ENCODE results near the gene UCP3. TPM values are rescaled to one million over a fixed set of nuclear protein-coding genes. Genes with fewer than 3 reads are reported as not detected.
A peak's percentile ranks its signal among the peaks of the same experiment; 100 is the strongest.

The UCP3 gene
- total and polyA plus RNA-seq, 12 donors: 0.61 to 12.6 (median 1.6) TPM

DNA sequence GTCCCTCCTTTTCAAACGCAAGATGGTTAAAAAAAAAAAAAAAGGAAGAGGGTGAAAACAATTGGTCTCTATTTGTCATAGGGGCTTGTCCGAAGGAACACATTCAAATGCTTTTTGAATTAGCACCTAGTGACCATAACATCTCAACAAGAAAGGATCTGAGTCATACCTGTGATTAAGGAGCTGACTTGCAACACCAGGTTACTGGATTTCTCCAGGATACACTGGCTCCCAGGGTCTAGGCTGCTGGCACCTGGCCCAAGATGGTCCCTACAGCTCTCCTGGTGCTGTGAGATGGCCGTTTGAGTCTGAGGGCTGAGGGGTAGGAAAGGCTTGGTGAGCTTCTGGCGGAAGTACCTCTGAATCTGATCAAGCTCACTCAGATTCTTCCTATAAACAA, 28.4 kb upstream of the UCP3 start:
- no peak overlapping the region for H3K4me3 ChIP-seq
- no peak for ATAC-seq
- H3K27ac ChIP-seq: no peak overlapping the region
- intact Hi-C loops (cut with DNase I): loop anchor here in 1 of 10 donors (10.0 kb wide), 1 partner anchor 73 kb away; no protein-coding TSS in a partner anchor
- TF ChIP-seq, protein P1, sequence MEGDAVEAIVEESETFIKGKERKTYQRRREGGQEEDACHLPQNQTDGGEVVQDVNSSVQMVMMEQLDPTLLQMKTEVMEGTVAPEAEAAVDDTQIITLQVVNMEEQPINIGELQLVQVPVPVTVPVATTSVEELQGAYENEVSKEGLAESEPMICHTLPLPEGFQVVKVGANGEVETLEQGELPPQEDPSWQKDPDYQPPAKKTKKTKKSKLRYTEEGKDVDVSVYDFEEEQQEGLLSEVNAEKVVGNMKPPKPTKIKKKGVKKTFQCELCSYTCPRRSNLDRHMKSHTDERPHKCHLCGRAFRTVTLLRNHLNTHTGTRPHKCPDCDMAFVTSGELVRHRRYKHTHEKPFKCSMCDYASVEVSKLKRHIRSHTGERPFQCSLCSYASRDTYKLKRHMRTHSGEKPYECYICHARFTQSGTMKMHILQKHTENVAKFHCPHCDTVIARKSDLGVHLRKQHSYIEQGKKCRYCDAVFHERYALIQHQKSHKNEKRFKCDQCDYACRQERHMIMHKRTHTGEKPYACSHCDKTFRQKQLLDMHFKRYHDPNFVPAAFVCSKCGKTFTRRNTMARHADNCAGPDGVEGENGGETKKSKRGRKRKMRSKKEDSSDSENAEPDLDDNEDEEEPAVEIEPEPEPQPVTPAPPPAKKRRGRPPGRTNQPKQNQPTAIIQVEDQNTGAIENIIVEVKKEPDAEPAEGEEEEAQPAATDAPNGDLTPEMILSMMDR (IDR thresholded peaks at IDR 0.05): no peak
- no peak for DNase-seq
- H3K27me3 ChIP-seq: no peaks in the 10 kb centered on the region
- WGBS, 2 donors: 86 to 92% methylated on average over 4 of the region's 4 CpGs
- H3K9me3 ChIP-seq: no peaks in the 10 kb centered on the region
- H3K4me1 ChIP-seq: no peaks in the 10 kb centered on the region
- peaks cover 0 to 100% (median 47%) of the 10 kb centered on the region in 9 donors for H3K36me3 ChIP-seq

DNA sequence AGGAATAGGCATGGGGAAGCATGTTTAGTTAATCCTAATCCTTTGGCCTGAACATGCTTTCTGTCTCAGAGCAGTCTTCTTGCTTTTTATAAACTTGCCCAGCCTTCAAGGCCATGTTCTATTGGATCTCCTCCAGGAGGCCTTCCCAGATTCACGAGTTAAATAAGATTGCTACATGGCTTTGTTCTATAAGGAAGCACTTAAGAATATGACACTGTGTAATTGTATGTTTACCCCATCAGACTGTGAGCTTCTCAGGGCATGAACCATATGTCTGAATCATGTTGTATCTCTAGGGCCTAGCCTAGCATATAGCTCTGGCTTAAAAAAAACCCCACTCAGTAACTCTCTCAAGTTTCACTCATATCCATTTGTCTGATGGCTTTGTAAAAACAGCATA, 26.4 kb upstream of the UCP3 start:
- no peaks in the 10 kb centered on the region for H3K27me3 ChIP-seq
- intact Hi-C loops (cut with DNase I): loop anchor here in 1 of 10 donors (10.0 kb wide), 1 partner anchor 70 kb away; no protein-coding TSS in a partner anchor
- H3K9me3 ChIP-seq: no peaks in the 10 kb centered on the region
- ATAC-seq (no peak), DNase-seq (no peak)
- TF ChIP-seq, protein P1 (IDR thresholded peaks at IDR 0.05): no peak
- no peaks in the 10 kb centered on the region for H3K4me1 ChIP-seq
- 80 to 84% methylated on average over 1 of the region's 1 CpG for WGBS, 2 donors
- no peak overlapping the region for H3K4me3 ChIP-seq
- no peak overlapping the region for H3K27ac ChIP-seq
- H3K36me3 ChIP-seq: peaks cover 0 to 99% (median 34%) of the 10 kb centered on the region in 9 donors

DNA sequence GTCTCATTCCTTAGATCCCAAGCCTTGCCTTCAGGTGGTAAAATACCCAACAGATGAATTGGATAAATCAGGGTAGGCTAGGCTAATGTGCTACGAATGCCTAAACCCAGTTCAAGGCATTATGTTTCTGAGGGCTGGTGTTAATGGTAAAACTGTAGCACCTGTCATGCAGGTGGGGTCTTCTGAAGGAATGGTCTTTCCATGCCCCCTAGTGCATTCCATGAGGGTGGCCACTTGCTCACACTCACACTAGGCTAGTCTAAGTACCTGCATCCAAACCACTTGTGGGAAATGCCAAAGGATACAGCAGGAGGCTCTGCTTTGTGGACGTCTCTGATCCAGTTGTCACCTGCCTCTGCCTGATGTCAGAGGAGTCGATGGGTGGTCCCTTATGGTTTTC, 24.2 kb upstream of the UCP3 start:
- DNase-seq: no peak

GRCh38 chr11:74030723-74031676, 22.1 kb upstream of the UCP3 start:
- Histone ChIP-seq H3K27me3 (no peaks in the 10 kb centered on the region), H3K36me3 (peaks cover 0 to 96% (median 18%) of the 10 kb centered on the region in 9 donors), H3K4me1 (peaks cover 0 to 9% (median 0%) of the 10 kb centered on the region in 9 donors), H3K9me3 (no peaks in the 10 kb centered on the region), H3K4me3 (no peak overlapping the region), H3K27ac (peak overlapping the region in 1 of 10 donors; percentile 5)
- intact Hi-C loops (cut with DNase I): loop anchor here in 2 of 10 donors (5.0 to 10.0 kb wide), 2 partner anchors 66 to 69 kb away; no protein-coding TSS in a partner anchor
- DNase-seq (no peak), ATAC-seq (peak in 1 of 8 donors; percentile 44)
- WGBS, 2 donors: 85 to 86% methylated on average over 9 of the region's 9 CpGs
- TF ChIP-seq, protein P1 (IDR thresholded peaks at IDR 0.05): no peak

More for the DNA sequence above, 24.2 kb upstream of the UCP3 start:
- intact Hi-C loops (cut with DNase I): loop anchor here in 2 of 10 donors (5.0 to 10.0 kb wide), 2 partner anchors 68 to 71 kb away; no protein-coding TSS in a partner anchor
- H3K27ac ChIP-seq: no peak overlapping the region
- no peak overlapping the region for H3K4me3 ChIP-seq
- ATAC-seq: no peak
- H3K36me3 ChIP-seq: peaks cover 0 to 97% (median 31%) of the 10 kb centered on the region in 9 donors
- TF ChIP-seq, protein P1 (IDR thresholded peaks at IDR 0.05): no peak
- H3K4me1 ChIP-seq: no peaks in the 10 kb centered on the region
- no peaks in the 10 kb centered on the region for H3K9me3 ChIP-seq
- 87 to 88% methylated on average over 3 of the region's 3 CpGs for WGBS, 2 donors
- H3K27me3 ChIP-seq: no peaks in the 10 kb centered on the region

Data from heart right ventricle (tissue), 16 donors.